Left ventricle myocardium inferior (tissue), 1 donor: ENCODE measurements around the gene SGCE. TPM values are rescaled to one million over a fixed set of nuclear protein-coding genes. Genes with fewer than 3 reads are reported as not detected.

ENCODE experiments used
- DNase-seq: peaks from one replicate; pipeline ENCODE4 v3.0.0-alpha.2; 2020
- H3K27ac ChIP-seq: fragments of 200-600 bp; replicated peaks from 2 replicates; pipeline ENCODE4 v1.8.0; 2021
- H3K27me3 ChIP-seq: fragments of 200-600 bp; 2 replicates; pipeline ENCODE4 v1.8.0; 2021; ENCODE audit warnings: low read depth
- H3K36me3 ChIP-seq: fragments of 200-600 bp; 2 replicates; pipeline ENCODE4 v1.8.0; 2021
- H3K4me1 ChIP-seq: fragments of 200-600 bp; 2 replicates; pipeline ENCODE4 v1.8.0; 2021
- H3K4me3 ChIP-seq: fragments of 200-600 bp; 2 replicates; pipeline ENCODE4 v1.8.0; 2021; ENCODE audit warnings: mild to moderate bottlenecking, moderate library complexity
- H3K9me3 ChIP-seq: fragments of 200-600 bp; replicated peaks from 2 replicates; pipeline ENCODE4 v1.8.0; 2021
- CTCF ChIP-seq: fragments of 200-600 bp; IDR thresholded peaks from 2 replicates; pipeline ENCODE4 v1.8.0; 2021; ENCODE audit warnings: antibody characterized with exemption, mild to moderate bottlenecking, borderline replicate concordance
- intact Hi-C: fragments of 100-400 bp; cut with micrococcal nuclease; formaldehyde crosslinking; loops from one replicate; pipeline ENCODE4 v1.11.0; 2022
- total RNA-seq: library from RNA; stranded (reverse); fragmentation: NEBNext Ultra II Directional; extraction: Animal tissue kit (Norgen Biotek cat#: 25700); gene quantifications from one replicate; pipeline ENCODE4 v1.2.1, GENCODE V29; 2021
- donor health status: DM: no; HTN: yes; CAD: no; lungs with severe emphysema.

SGCE gene
- total RNA-seq, 1 donor from 2014 or later, result 20.1 TPM

- Histone ChIP-seq H3K4me1 (peaks cover 32% of the 10 kb centered on the region), H3K27me3 (peaks cover 19% of the 10 kb centered on the region), H3K9me3 (peaks cover 7% of the 10 kb centered on the region), H3K36me3 (no peaks in the 10 kb centered on the region), H3K27ac (peak overlapping the region; percentile 39), H3K4me3 (peak overlapping the region; percentile 80)
- no peak for TF ChIP-seq CTCF
- peak; percentile 89 for DNase-seq
- intact Hi-C loops, result no loop called here
Observed at GRCh38 chr7:94657771-94658693, 2.1 kb upstream of the SGCE start.

- TF ChIP-seq CTCF, result no peak
Observed at GRCh38 chr7:94656925-94657731, 1.2 kb upstream of the SGCE start.

GRCh38 chr7:94656658-94656924 is 658 bp upstream of the SGCE start:
- Histone ChIP-seq H3K9me3 (peaks cover 7% of the 10 kb centered on the region), H3K27ac (no peak overlapping the region)
- TF ChIP-seq CTCF, result no peak

More at GRCh38 chr7:94656925-94657731, 1.2 kb upstream of the SGCE start:
- intact Hi-C loops, result no loop called here
- no peak for DNase-seq
- Histone ChIP-seq H3K27me3 (peaks cover 28% of the 10 kb centered on the region), H3K36me3 (no peaks in the 10 kb centered on the region), H3K9me3 (peaks cover 7% of the 10 kb centered on the region), H3K27ac (peak overlapping the region; percentile 39), H3K4me3 (peak overlapping the region; percentile 80), H3K4me1 (peaks cover 32% of the 10 kb centered on the region)

GRCh38 chr7:94655126-94655847 is 646 bp downstream of the SGCE start:
- peak overlapping the region; percentile 76 for H3K27ac ChIP-seq

More at GRCh38 chr7:94656658-94656924, 658 bp upstream of the SGCE start:
- peak overlapping the region; percentile 80 for H3K4me3 ChIP-seq
- H3K36me3 ChIP-seq, result no peaks in the 10 kb centered on the region
- H3K4me1 ChIP-seq, result peaks cover 32% of the 10 kb centered on the region
- intact Hi-C loops, result no loop called here
- DNase-seq, result no peak
- peaks cover 32% of the 10 kb centered on the region for H3K27me3 ChIP-seq

More at GRCh38 chr7:94655126-94655847, 646 bp downstream of the SGCE start:
- DNase-seq, result peak; percentile 34
- Histone ChIP-seq H3K27me3 (peaks cover 32% of the 10 kb centered on the region), H3K4me1 (peaks cover 32% of the 10 kb centered on the region), H3K36me3 (no peaks in the 10 kb centered on the region), H3K9me3 (peaks cover 7% of the 10 kb centered on the region), H3K4me3 (peak overlapping the region; percentile 80)
- no peak for TF ChIP-seq CTCF
- intact Hi-C loops, result no loop called here
